Measurements from ENCODE around the gene SPATA17. TPM values are rescaled to one million over a fixed set of nuclear protein-coding genes. Genes with fewer than 3 reads are reported as not detected.

Gene SPATA17
- total and polyA plus RNA-seq, 2 experiments from 2014 or later = 1.2 to 3.5 TPM

GRCh38 chr1:217712925-217713597, 81.9 kb downstream of the SPATA17 start:
- H3K27me3 Mint-ChIP-seq (ENCODE audit: insufficient read depth, low read depth, poor library complexity) = peaks cover 2% of the 10 kb centered on the region
- Histone ChIP-seq H4K20me1 (replicated peaks; ENCODE audit: insufficient read depth) (no peaks in the 10 kb centered on the region), H3K4me2 (no peak overlapping the region), H3K36me3 (ENCODE audit: insufficient read depth) (0 out of 2 replicates have a peak, but pooled peaks cover 3% of the 10 kb centered on the region), H3K9me2 (ENCODE audit: insufficient read depth) (no peaks in the 10 kb centered on the region), H2AFZ (no peak overlapping the region; the same call in 1 of the 2 replicates), H3K27me3 (ENCODE audit: insufficient read depth) (no peaks in the 10 kb centered on the region), H3K4me3 (no peak overlapping the region), H3F3A (replicated peaks; ENCODE audit: low read depth) (no peaks in the 10 kb centered on the region), H3K79me2 (replicated peaks; ENCODE audit: insufficient read depth) (no peaks in the 10 kb centered on the region), H3K4me1 (ENCODE audit: insufficient read depth) (no peaks in the 10 kb centered on the region), H3K27ac (ENCODE audit: low read depth) (no peak overlapping the region)
- H3K4me1 Mint-ChIP-seq = peaks cover 4% of the 10 kb centered on the region; the same call in 2 of the 3 replicates
- no peak overlapping the region for H3K4me3 Mint-ChIP-seq
- no peaks in the 10 kb centered on the region for H3K36me3 Mint-ChIP-seq (ENCODE audit: low read depth)
- H3K9me3 Mint-ChIP-seq = no peaks in the 10 kb centered on the region
- ATAC-seq = no peak
- DNase-seq (ENCODE audit: low spot score) = no peak
- TF ChIP-seq POLR2AphosphoS5 (IDR thresholded peaks at IDR 0.05; ENCODE audit: low read depth) (no peak), NANOG (IDR thresholded peaks at IDR 0.05; ENCODE audit: borderline replicate concordance) (no peak), JUNB (IDR thresholded peaks at IDR 0.05; ENCODE audit: unreplicated experiment) (no peak), ZNF114 (CRISPR knock-in tag; IDR thresholded peaks at IDR 0.05) (no peak), EZH2 (IDR thresholded peaks at IDR 0.05; ENCODE audit: low read depth, unreplicated experiment) (no peak), CREB1 (CRISPR knock-in tag; IDR thresholded peaks at IDR 0.05; ENCODE audit: low read depth) (no peak), EZH2phosphoT487 (IDR thresholded peaks at IDR 0.05; ENCODE audit: unreplicated experiment) (no peak), ZNF462 (CRISPR knock-in tag; IDR thresholded peaks at IDR 0.05) (no peak)
- TF ChIP-seq, protein P1, sequence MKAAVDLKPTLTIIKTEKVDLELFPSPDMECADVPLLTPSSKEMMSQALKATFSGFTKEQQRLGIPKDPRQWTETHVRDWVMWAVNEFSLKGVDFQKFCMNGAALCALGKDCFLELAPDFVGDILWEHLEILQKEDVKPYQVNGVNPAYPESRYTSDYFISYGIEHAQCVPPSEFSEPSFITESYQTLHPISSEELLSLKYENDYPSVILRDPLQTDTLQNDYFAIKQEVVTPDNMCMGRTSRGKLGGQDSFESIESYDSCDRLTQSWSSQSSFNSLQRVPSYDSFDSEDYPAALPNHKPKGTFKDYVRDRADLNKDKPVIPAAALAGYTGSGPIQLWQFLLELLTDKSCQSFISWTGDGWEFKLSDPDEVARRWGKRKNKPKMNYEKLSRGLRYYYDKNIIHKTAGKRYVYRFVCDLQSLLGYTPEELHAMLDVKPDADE (IDR thresholded peaks at IDR 0.05) = no peak
- TF ChIP-seq, protein P2, sequence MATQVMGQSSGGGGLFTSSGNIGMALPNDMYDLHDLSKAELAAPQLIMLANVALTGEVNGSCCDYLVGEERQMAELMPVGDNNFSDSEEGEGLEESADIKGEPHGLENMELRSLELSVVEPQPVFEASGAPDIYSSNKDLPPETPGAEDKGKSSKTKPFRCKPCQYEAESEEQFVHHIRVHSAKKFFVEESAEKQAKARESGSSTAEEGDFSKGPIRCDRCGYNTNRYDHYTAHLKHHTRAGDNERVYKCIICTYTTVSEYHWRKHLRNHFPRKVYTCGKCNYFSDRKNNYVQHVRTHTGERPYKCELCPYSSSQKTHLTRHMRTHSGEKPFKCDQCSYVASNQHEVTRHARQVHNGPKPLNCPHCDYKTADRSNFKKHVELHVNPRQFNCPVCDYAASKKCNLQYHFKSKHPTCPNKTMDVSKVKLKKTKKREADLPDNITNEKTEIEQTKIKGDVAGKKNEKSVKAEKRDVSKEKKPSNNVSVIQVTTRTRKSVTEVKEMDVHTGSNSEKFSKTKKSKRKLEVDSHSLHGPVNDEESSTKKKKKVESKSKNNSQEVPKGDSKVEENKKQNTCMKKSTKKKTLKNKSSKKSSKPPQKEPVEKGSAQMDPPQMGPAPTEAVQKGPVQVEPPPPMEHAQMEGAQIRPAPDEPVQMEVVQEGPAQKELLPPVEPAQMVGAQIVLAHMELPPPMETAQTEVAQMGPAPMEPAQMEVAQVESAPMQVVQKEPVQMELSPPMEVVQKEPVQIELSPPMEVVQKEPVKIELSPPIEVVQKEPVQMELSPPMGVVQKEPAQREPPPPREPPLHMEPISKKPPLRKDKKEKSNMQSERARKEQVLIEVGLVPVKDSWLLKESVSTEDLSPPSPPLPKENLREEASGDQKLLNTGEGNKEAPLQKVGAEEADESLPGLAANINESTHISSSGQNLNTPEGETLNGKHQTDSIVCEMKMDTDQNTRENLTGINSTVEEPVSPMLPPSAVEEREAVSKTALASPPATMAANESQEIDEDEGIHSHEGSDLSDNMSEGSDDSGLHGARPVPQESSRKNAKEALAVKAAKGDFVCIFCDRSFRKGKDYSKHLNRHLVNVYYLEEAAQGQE (IDR thresholded peaks at IDR 0.05; ENCODE audit: unreplicated experiment) = no peak
- TF ChIP-seq, protein P3, sequence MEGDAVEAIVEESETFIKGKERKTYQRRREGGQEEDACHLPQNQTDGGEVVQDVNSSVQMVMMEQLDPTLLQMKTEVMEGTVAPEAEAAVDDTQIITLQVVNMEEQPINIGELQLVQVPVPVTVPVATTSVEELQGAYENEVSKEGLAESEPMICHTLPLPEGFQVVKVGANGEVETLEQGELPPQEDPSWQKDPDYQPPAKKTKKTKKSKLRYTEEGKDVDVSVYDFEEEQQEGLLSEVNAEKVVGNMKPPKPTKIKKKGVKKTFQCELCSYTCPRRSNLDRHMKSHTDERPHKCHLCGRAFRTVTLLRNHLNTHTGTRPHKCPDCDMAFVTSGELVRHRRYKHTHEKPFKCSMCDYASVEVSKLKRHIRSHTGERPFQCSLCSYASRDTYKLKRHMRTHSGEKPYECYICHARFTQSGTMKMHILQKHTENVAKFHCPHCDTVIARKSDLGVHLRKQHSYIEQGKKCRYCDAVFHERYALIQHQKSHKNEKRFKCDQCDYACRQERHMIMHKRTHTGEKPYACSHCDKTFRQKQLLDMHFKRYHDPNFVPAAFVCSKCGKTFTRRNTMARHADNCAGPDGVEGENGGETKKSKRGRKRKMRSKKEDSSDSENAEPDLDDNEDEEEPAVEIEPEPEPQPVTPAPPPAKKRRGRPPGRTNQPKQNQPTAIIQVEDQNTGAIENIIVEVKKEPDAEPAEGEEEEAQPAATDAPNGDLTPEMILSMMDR (conservative IDR thresholded peaks at IDR 0.05; ENCODE audit: low read depth in 2 of 2) = no peak
- 0 out of 2 replicates have a peak overlapping the region, but pooled peaks have one; percentile 33 for H3K27ac Mint-ChIP-seq
